ENCODE measurements around the gene PPT2.

Gene PPT2

GRCh38 chr6:32194388-32194787 lies 40.4 kb downstream of the PPT2 start:
- no peak for TF ChIP-seq CTCF (IDR thresholded peaks at IDR 0.05; ENCODE audit: control insufficient read depth, insufficient read depth, low read depth, low read length, missing control alignments)
- no peak overlapping the region for H3K4me3 ChIP-seq (ENCODE audit: control insufficient read depth, low read depth, low read length)

GRCh38 chr6:32194825-32195651 lies 41.1 kb downstream of the PPT2 start:
- TF ChIP-seq CTCF (IDR thresholded peaks at IDR 0.05; ENCODE audit: control insufficient read depth, insufficient read depth, low read depth, low read length, missing control alignments) = peak; percentile 69
- peak; percentile 18 for DNase-seq (ENCODE audit: low read depth)
- H3K4me3 ChIP-seq (ENCODE audit: control insufficient read depth, low read depth, low read length) = peak overlapping the region; percentile 47

More at GRCh38 chr6:32194388-32194787, 40.4 kb downstream of the PPT2 start:
- no peak for DNase-seq (ENCODE audit: low read depth)

GRCh38 chr6:32195652-32195901 lies 41.6 kb downstream of the PPT2 start:
- peak; percentile 99 for DNase-seq (ENCODE audit: low read depth)
- peak; percentile 60 for TF ChIP-seq CTCF (IDR thresholded peaks at IDR 0.05; ENCODE audit: control insufficient read depth, insufficient read depth, low read depth, low read length, missing control alignments)
- H3K4me3 ChIP-seq (ENCODE audit: control insufficient read depth, low read depth, low read length) = no peak overlapping the region; the same call in 1 of the 2 replicates

- no peak for TF ChIP-seq CTCF (IDR thresholded peaks at IDR 0.05; ENCODE audit: control insufficient read depth, insufficient read depth, low read depth, low read length, missing control alignments)
- peak; percentile 21 for DNase-seq (ENCODE audit: low read depth)
- peak overlapping the region; percentile 89 for H3K4me3 ChIP-seq (ENCODE audit: control insufficient read depth, low read depth, low read length)
These were observed 42.2 kb downstream of the PPT2 start for GRCh38 chr6:32195902-32196681.

- no peak for TF ChIP-seq CTCF (IDR thresholded peaks at IDR 0.05; ENCODE audit: control insufficient read depth, insufficient read depth, low read depth, low read length, missing control alignments)
- no peak for DNase-seq (ENCODE audit: low read depth)
- peak overlapping the region; percentile 89 for H3K4me3 ChIP-seq (ENCODE audit: control insufficient read depth, low read depth, low read length)
These were observed 43.0 kb downstream of the PPT2 start for GRCh38 chr6:32196682-32197616.

GRCh38 chr6:32198345-32198696 lies 44.4 kb downstream of the PPT2 start:
- TF ChIP-seq CTCF (IDR thresholded peaks at IDR 0.05; ENCODE audit: control insufficient read depth, insufficient read depth, low read depth, low read length, missing control alignments) = no peak
- H3K4me3 ChIP-seq (ENCODE audit: control insufficient read depth, low read depth, low read length) = no peak overlapping the region
- DNase-seq (ENCODE audit: low read depth) = no peak

Data from AG09309 (cell line).